ENCODE data around the gene NLK. TPM values are rescaled to one million over a fixed set of nuclear protein-coding genes. Genes with fewer than 3 reads are reported as not detected.
"Not testable (repeated sequence)": the region's sequence is repeated elsewhere in the genome, so short reads cannot be mapped to it uniquely, and the experiment has no call there.

NLK gene
- total RNA-seq, 6 donors from 2014 or later: 16.1 to 34.5 (median 19.9) TPM

DNA sequence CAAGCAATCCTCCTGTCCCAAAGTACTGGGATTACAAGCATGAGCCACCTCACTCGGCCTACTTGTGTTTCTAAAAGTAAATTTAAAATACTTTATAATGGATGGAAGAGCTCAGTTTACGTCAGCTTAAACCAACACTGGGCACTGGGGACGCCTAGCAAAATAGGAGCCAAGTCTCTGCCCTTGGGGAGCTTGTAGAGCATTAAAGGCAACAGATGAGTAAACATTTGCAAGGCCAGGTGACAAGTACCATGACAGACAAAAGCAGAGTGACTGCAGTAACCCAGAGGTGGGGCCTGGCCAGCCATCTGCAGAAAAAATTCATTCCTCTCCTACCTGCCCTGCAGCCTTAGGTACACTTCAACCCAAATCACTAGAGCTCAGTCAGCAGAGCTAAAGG is 12.1 kb upstream of the NLK start:
- H3K36me3 ChIP-seq: no peaks in the 10 kb centered on the region
- no peaks in the 10 kb centered on the region for H3K9me3 ChIP-seq
- H3K27ac ChIP-seq: no peak overlapping the region
- TF ChIP-seq POLR2AphosphoS5 (IDR thresholded peaks at IDR 0.05) (no peak), POLR2A (IDR thresholded peaks at IDR 0.05) (no peak), EP300 (IDR thresholded peaks at IDR 0.05) (no peak), CTCF (IDR thresholded peaks at IDR 0.05) (no peak)
- H3K27me3 ChIP-seq: no peaks in the 10 kb centered on the region
- WGBS, 2 donors: 67 to 77% methylated on average over 3 of the region's 3 CpGs
- H3K4me1 ChIP-seq: peaks cover 0 to 4% (median 0%) of the 10 kb centered on the region in 4 donors
- H3K4me3 ChIP-seq: no peak overlapping the region
- peak; percentile 17 to 62 for ATAC-seq (ENCODE audit: low FRiP score in 2 of 2)
- peak in 1 of 2 donors; percentile 25 for DNase-seq

DNA sequence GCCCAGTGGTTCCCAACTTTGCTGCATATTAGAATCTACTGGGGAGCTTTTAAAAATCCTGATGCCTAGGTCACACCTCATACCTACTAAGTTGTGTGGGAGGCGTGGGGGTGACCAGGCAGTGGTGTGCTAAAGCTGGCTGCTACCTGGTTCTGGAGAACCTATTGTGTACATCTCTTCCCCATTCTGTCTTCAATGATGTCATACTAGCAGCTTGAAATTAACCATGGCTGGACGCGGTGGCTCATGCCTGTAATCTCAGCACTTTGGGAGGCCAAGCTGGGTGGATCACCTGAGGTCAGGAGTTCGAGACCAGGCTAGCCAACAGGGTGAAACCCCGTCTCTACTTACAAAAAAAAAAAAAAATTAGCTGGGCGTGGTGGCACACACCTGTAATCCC is 11.3 kb upstream of the NLK start:
- no peak for TF ChIP-seq EP300 (IDR thresholded peaks at IDR 0.05)
- no peak for TF ChIP-seq CTCF (IDR thresholded peaks at IDR 0.05)
- TF ChIP-seq POLR2AphosphoS5 (IDR thresholded peaks at IDR 0.05): no peak
- peaks cover 0 to 4% (median 0%) of the 10 kb centered on the region in 4 donors for H3K4me1 ChIP-seq
- H3K27me3 ChIP-seq: no peaks in the 10 kb centered on the region
- 87 to 92% methylated on average over 6 of the region's 6 CpGs for WGBS, 2 donors
- no peak overlapping the region for H3K27ac ChIP-seq
- H3K4me3 ChIP-seq: no peak overlapping the region
- DNase-seq: no peak
- no peaks in the 10 kb centered on the region for H3K9me3 ChIP-seq
- ATAC-seq (ENCODE audit: low FRiP score in 2 of 2): no peak
- H3K36me3 ChIP-seq: no peaks in the 10 kb centered on the region

GRCh38 chr17:28033972-28034714 is 8.3 kb upstream of the NLK start:
- no peaks in the 10 kb centered on the region for H3K36me3 ChIP-seq
- H3K27ac ChIP-seq: peak overlapping the region in 2 of 4 donors; percentile 32 to 42
- no peak for TF ChIP-seq CTCF (IDR thresholded peaks at IDR 0.05)
- no peak for TF ChIP-seq POLR2AphosphoS5 (IDR thresholded peaks at IDR 0.05)
- TF ChIP-seq EP300 (IDR thresholded peaks at IDR 0.05): no peak
- TF ChIP-seq POLR2A (IDR thresholded peaks at IDR 0.05): no peak

GRCh38 chr17:28035452-28035851 is 7.0 kb upstream of the NLK start:
- 96 to 99% methylated on average over 4 of the region's 4 CpGs for WGBS, 2 donors
- H3K4me3 ChIP-seq; H3K9me3 ChIP-seq; H3K27me3 ChIP-seq; ATAC-seq (ENCODE audit: low FRiP score in 2 of 2); H3K36me3 ChIP-seq; DNase-seq; H3K27ac ChIP-seq; H3K4me1 ChIP-seq: not testable (repeated sequence)

More at GRCh38 chr17:28033972-28034714, 8.3 kb upstream of the NLK start:
- ATAC-seq (ENCODE audit: low FRiP score in 2 of 2) (peak in 1 of 2 donors; percentile 66), DNase-seq (no peak)
- Histone ChIP-seq H3K9me3 (no peaks in the 10 kb centered on the region), H3K4me1 (peaks cover 0 to 4% (median 0%) of the 10 kb centered on the region in 4 donors), H3K4me3 (no peak overlapping the region), H3K27me3 (no peaks in the 10 kb centered on the region)
- WGBS, 2 donors: 36 to 40% methylated on average over 8 of the region's 8 CpGs

DNA sequence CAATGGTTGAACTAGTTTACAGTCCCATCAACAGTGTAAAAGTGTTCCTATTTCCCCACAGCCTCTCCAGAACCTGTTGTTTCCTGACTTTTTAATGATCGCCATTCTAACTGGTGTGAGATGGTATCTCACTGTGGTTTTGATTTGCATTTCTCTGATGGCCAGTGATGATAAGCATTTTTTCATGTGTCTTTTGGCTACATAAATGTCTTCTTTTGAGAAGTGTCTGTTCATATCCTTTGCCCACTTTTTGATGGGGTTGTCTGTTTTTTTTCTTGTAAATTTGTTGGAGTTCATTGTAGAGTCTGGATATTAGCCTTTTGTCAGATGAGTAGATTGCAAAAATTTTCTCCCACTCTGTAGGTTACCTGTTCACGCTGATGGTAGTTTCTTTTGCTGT is 6.6 kb upstream of the NLK start:
- 93 to 96% methylated on average over 2 of the region's 2 CpGs for WGBS, 2 donors
- not testable (repeated sequence) for DNase-seq; H3K27me3 ChIP-seq; H3K27ac ChIP-seq; H3K4me1 ChIP-seq; H3K9me3 ChIP-seq; H3K36me3 ChIP-seq; H3K4me3 ChIP-seq; ATAC-seq (ENCODE audit: low FRiP score in 2 of 2)

- no peak overlapping the region for H3K27ac ChIP-seq
- no peaks in the 10 kb centered on the region for H3K36me3 ChIP-seq
- H3K9me3 ChIP-seq: no peaks in the 10 kb centered on the region
- 17 to 23% methylated on average over 1 of the region's 1 CpG for WGBS, 2 donors
- H3K4me1 ChIP-seq: peaks cover 16 to 20% (median 18%) of the 10 kb centered on the region in 4 donors
- DNase-seq: no peak
- no peak for TF ChIP-seq CTCF (IDR thresholded peaks at IDR 0.05)
- TF ChIP-seq EP300 (IDR thresholded peaks at IDR 0.05): no peak
- TF ChIP-seq POLR2A (IDR thresholded peaks at IDR 0.05): no peak
- TF ChIP-seq POLR2AphosphoS5 (IDR thresholded peaks at IDR 0.05): no peak
- ATAC-seq (ENCODE audit: low FRiP score in 2 of 2): no peak
- H3K27me3 ChIP-seq: no peaks in the 10 kb centered on the region
- H3K4me3 ChIP-seq: no peak overlapping the region
Observed at GRCh38 chr17:28038802-28039201, 3.7 kb upstream of the NLK start.

All from upper lobe of left lung (tissue), 6 donors.